NCI-H2196 (cell line): ENCODE measurements around the gene MYBL2.
"Not testable (repeated sequence)": the region's sequence is repeated elsewhere in the genome, so short reads cannot be mapped to it uniquely, and the experiment has no call there.

Source experiments
- DNase-seq: peaks from one replicate; lab custom pipeline; 2025; ENCODE audit not compliant: unreplicated experiment; lab: John Stamatoyannopoulos, UW

Gene MYBL2

GRCh38 chr20:43666376-43667328 is at the start of gene MYBL2:
Gene MYBL2 (plus strand): TSS chr20:43667114. CDS start chr20:43667284, 170 bp downstream.
- peak; percentile 63 for DNase-seq

GRCh38 chr20:43631598-43631997 is 35.3 kb upstream of the MYBL2 start:
- DNase-seq = no peak

GRCh38 chr20:43636429-43636828 is 30.5 kb upstream of the MYBL2 start:
- DNase-seq = no peak

- DNase-seq = no peak
These were observed 24.4 kb upstream of the MYBL2 start for GRCh38 chr20:43642548-43642947.

GRCh38 chr20:43650997-43651525 is 15.9 kb upstream of the MYBL2 start:
- no peak for DNase-seq

- DNase-seq = not testable (repeated sequence)
These were observed 15.2 kb upstream of the MYBL2 start for GRCh38 chr20:43651650-43652184.

- no peak for DNase-seq
These were observed 12.9 kb upstream of the MYBL2 start for GRCh38 chr20:43653966-43654365.

GRCh38 chr20:43655176-43655575 is 11.7 kb upstream of the MYBL2 start:
- not testable (repeated sequence) for DNase-seq

- DNase-seq = no peak
These were observed 11.0 kb upstream of the MYBL2 start for GRCh38 chr20:43655937-43656336.

- no peak for DNase-seq
These were observed 8.7 kb upstream of the MYBL2 start for GRCh38 chr20:43658069-43658722.

- DNase-seq = no peak
These were observed 8.0 kb upstream of the MYBL2 start for GRCh38 chr20:43658723-43659419.

GRCh38 chr20:43662943-43663655 is 3.8 kb upstream of the MYBL2 start:
- no peak for DNase-seq

GRCh38 chr20:43665466-43666176 is 1.3 kb upstream of the MYBL2 start:
- no peak for DNase-seq

GRCh38 chr20:43667341-43668132 is 623 bp downstream of the MYBL2 start:
- peak; percentile 12 for DNase-seq

GRCh38 chr20:43669332-43669731 is 2.4 kb downstream of the MYBL2 start:
- DNase-seq = no peak

- no peak for DNase-seq
These were observed 3.5 kb downstream of the MYBL2 start for GRCh38 chr20:43670423-43670822.

GRCh38 chr20:43676368-43676767 is 9.5 kb downstream of the MYBL2 start:
- no peak for DNase-seq

- no peak for DNase-seq
These were observed 14.1 kb downstream of the MYBL2 start for GRCh38 chr20:43680981-43681380.

- no peak for DNase-seq
These were observed 14.6 kb downstream of the MYBL2 start for GRCh38 chr20:43681468-43681942.
